Limb (tissue), 2 donors: ENCODE data around the gene DCC.

Experiments
- DNase-seq, 2 donors: peaks; one replicate each; pipeline ENCODE4 v3.0.0-alpha.2; 2016; ENCODE audit errors: extremely low spot score in 2 of 2

Gene DCC

DNA sequence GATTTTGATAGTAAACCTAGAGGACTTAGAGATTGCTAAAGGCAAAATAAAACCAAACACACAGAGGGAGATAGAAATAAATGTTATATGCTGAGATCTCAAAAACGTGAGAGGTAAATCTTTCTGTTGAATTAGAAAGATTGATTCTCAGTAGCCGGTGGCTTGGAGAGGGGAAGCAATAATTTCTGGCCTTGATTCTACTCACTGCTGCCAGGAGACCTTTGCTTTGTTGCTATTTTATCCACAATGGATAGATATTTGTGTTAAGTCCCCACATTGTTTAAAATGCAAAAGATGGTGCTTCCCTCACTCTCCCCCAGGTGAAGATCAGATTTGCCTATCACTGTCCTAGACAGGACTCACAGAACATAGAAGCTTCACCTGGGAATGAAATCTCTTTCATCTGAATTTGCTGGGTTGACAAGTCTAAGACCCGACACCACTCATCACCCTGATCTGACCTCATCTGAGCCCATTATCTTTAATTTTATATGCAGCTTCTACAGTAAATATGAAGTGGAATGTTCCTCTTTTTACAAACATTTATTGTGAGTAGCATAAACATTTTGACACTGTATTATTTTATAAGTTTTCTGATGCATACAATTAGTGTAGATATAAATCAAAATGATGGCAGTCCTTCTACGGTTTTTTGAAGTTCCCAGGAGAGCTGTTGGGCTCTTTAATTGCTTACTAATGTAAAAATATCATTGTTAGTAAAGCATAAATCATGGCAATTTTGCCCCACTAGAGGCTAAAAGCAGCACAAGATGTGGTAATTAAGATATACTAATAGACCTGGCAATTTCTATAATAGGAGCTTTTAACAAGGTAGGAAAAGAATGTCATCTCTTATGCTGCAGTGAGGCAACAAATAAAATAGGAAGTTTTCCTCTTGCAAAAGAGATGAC lies 149.7 kb downstream of the DCC start:
- no peak for DNase-seq

- no peak for DNase-seq
These were observed 156.4 kb downstream of the DCC start for GRCh38 chr18:52496426-52496825.

GRCh38 chr18:52499016-52499415 lies 159.0 kb downstream of the DCC start:
- no peak for DNase-seq

GRCh38 chr18:52499644-52500043 lies 159.6 kb downstream of the DCC start:
- DNase-seq, result no peak

DNA sequence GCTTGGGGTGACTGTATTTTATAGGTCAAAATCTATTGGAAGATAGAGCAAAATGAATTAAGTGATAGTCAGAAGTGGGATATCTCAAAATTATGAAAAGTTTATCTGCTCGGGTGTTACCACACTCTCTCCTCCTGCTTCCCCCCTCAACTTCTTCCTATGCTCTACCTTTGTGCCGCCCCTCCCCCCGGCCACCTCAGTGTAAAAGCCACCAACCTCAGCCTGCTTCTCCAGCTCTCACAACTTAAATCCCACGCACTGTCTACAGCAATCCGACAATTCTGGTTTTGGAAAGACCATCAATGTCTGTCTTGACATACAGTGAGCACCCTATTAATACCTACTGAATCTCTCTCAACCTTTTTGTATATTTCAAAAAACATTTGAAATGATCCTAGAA lies 164.6 kb downstream of the DCC start:
- DNase-seq, result no peak

- DNase-seq, result no peak
These were observed 170.1 kb downstream of the DCC start for GRCh38 chr18:52510139-52510538.

DNA sequence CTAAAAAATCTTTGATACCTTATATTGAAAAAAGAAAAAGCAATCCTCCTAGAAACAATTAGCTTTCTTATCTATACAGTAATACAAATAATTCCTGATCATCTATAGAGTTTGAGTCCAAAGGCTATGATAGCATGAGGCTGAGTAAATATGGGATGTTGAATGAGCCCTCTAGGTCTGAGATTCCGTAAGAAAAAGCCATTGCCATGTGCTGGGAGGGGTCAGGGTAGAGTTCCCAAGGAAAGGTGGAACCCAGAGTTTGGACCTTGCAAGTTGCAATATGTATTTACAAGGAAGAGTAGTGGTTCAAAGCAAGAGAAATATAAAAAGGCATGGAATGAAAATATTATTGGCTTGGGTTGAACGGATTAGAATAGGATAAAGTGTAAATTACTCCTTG lies 178.1 kb downstream of the DCC start:
- no peak for DNase-seq

DNA sequence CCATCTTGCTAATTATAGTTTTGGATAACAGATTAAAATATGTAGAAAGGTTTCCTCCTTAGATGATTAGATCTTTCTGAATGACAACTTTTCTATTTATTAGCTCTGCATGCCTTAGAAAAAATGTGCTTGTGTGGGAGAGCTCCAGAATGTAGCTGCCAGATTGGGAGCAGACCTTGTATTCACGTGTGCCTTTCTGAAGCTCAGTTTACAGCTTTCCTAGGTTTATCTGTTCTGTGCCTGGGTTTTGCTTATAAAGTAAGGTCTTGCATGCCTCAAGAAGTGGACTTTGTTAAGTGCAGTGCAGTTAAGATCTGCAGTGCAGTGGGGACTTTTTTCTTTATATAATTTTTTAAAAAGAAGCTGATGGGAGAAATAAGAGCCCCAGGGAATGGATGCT lies 179.0 kb downstream of the DCC start:
- DNase-seq, result no peak

DNA sequence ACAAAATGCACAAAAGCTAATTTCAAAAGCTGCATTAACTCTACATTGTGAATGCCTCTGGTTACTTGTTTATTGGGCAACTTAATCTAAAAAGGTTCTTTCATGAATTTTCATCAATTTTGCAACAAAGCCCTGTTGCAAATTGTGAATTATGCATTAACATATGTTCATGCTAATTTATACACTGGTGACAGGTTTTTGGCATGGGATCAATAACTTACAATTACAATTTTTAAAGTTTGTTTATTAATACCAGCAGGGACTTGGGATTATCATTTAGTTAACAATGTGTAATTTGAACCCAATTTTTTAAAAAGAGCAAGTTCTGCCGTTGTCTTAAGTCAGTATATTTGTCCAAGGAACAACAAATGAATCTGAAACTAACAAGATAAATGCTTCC lies 183.6 kb downstream of the DCC start:
- DNase-seq, result no peak

- DNase-seq, result no peak
These were observed 191.8 kb downstream of the DCC start for GRCh38 chr18:52531836-52532235.

DNA sequence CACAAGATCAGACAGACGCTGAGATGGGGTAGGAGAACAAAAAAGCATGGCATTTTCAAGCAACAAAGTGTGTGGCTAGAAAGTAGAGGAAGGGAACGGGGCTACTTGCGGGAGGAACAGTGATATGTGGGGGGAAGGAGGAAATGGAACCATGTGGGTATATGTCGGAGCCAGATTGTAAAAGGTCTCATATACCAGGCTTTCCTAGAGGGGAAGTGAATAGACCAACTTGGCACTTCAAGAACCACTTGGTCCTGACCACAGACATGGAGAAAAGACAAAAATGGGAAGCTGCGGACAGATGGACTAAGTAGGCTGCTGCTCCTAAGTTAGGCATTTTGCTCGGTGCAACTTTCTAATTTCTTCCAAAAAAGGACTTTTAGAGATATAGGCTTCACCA lies 196.0 kb downstream of the DCC start:
- no peak for DNase-seq

DNA sequence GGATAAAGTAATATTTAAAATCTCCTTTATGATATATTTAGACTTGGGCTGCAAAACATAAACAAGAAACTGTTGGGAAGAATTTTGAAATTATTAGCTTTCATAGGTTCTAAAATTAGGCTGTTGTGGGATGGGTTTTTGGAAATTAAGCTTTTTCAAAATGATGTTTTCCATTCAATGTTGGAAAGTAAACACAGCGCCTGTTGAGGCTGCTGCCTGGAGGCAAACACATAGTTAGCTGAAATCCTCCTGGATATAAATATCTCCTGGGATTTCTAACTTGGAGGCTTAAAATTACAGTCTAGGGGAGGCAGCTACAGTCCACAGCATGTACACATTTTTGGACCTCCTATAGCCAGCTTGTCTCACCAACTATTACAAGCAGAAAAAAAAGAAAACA lies 197.3 kb downstream of the DCC start:
- DNase-seq, result no peak

- DNase-seq, result no peak
These were observed 201.1 kb downstream of the DCC start for GRCh38 chr18:52541056-52541455.

- no peak for DNase-seq
These were observed 204.1 kb downstream of the DCC start for GRCh38 chr18:52544086-52544485.

DNA sequence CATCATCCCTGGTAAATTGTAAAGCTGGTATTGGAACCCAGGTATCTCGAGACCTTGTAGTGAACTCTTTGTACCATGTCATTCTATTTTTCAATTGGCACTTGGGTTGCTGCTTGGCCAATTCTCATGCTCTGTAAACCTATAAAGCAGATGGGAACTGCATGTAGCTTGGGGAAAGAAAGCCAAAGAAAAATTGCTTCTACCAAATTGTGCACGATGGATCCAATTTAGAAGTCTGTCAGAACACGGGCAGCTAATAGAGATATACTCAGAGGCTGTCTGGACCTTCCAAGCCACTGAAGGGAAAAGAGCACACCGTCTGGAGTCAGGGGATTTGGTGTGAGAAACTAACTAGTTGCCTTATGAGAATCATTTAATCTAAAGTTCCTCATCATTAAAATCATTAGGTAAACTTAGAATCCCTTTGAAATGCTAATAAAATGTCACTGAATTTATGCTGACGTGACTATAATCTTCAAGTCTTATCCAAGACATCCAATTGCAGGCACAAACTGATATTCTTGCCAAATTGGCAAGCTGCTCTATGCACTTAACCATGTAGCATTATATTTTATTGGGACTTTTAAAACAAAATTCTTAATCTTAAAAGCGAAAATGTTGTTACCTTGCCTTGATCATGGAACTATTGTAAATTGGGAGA lies 206.8 kb downstream of the DCC start:
- DNase-seq, result no peak

DNA sequence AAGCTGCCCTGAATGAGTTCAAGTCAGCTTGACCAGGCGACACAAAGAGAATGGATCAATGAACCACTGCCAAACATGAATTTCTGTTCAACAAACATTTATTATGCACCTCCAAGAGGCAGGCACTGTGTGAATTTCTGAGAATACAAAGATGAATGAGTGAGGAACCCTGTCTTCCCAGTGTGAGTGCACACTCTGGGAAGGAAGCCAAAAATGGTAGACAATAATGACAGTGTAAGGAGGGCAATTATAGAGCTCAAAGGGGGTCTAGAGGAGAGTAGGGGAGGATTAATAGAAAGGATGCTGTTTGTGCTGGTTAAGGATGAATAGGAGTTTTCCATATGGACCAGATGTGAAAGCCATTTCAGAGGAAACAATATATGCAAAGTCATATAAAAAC lies 213.4 kb downstream of the DCC start:
- no peak for DNase-seq

- no peak for DNase-seq
These were observed 214.2 kb downstream of the DCC start for GRCh38 chr18:52554180-52554579.

DNA sequence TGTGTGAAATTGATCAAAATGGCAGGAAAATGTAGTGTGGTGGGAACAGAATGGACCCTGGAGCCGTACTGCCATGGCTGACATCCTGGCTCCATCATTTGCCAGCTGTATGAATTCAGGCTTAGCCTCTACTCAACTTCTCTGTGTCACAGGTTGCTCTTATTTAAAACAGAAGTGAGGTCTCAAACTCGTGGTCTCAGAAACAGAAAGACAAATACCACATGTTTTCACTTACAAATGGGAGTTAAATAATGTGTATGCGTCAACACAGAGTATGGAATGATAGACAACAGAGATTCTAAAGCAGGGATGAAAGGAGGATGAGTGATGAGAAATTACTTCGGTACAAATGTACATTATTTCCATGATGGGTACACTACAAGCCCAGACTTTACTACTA lies 227.4 kb downstream of the DCC start:
- DNase-seq, result no peak

DNA sequence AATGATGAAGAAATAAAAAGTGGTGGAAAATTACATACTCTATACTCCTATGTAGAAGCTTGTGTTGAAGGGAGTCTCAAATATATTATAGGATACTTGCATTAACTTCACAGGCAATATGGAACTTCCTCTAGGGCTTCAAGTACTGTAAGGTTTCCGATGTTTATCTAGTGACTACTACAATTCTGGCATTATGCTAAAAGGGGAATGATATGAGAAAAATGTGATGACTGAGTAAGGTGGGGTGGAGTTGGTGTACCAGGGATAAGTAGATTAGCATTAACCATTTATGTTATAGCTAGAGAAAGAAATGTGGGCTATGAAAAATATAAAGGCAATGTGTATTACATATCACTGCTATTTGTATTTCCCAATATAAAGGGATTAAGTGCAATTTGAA lies 229.5 kb downstream of the DCC start:
- no peak for DNase-seq

DNA sequence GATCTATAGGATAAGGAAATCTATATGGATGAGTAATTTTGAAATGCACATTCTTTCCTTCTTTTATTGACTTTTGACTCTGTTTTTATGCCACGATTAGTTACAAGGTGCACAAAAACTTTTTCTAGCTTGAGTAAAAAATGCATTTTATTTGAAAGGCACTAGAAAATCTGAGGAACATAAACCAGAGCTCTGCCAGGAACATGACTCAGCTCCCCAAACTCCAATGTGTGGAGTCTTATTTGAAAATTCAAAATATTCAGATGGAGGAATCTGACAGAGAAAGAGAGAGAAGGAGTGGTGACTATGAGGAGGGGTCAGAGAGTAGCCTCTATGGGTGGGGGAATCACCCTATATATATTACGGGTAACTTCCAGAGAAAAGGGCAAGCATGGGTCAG lies 231.0 kb downstream of the DCC start:
- DNase-seq, result no peak

DNA sequence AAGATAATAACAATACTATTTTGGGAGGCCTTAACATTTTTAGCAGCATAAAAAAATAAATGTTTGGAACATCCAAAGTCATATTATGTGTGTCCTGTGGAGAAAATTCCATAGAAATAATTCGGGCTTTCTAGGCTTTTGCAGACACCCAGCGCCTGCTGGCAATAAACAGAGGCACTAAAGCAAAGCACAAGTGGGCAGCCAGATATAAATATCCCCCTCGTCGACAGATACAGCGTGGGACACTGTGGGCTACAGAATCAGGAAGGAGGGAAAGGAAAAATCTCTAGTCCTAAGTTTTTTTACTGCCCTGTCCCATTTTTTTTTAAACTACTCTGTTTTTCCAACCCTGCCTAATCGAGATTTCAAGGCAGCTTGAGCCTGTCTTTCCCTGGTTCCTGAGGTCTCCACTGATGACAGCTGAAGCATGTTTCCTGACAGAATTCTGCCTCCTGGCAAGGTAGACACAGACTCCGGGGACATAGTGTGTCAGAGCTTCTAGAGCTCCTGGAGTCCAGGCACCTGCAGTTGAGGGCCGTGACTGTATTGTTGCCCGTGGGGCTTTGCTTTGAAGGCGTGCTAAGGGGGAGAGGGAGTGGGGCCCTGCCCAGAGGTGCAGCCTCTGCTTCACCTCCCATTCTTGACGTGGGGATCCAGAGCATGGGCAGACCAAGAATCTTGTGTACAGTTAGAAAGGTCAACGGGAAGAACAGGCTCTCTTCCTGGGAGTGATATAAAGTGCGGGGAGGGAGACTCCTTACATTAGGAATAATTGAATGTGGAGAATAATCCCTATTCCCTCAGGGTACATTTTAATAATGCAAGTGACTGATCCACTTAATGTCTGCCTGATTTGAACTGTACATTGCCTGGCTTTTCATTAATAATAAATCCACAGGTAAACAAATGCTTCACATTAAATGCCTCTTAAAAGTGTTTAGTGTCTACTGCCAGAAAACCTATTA lies 232.3 kb downstream of the DCC start:
- no peak for DNase-seq

DNA sequence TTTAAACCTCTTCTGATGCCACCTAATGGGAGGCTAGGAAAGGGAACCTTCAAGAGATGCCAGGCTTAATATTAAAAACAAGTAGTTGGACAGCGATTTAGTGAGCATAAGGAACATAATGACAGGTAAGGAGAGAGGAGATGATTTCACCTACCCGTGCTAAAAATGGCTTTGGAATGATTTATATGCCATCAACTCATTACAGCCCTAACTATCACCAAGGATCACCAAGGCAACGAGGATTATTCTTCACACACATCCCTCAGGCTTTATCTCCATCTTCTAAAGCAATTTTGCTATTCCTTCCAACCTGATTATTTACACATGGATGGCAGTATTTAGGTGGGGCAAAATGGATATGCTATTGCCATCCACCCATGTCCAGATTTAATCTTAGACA lies 237.8 kb downstream of the DCC start:
- DNase-seq, result no peak
